GM21786 (cell line): ENCODE data around the gene BABAM2.

Experiments used
- ATAC-seq: cut with Tn5 transposase; IDR thresholded peaks from one replicate; pipeline ENCODE4 v1.9.1; 2021; ENCODE audit not compliant: unreplicated experiment

Gene BABAM2

GRCh38 chr2:28271231-28271918 is 380.8 kb downstream of the BABAM2 start:
- ATAC-seq: no peak

GRCh38 chr2:28271919-28272250 is 381.4 kb downstream of the BABAM2 start:
- ATAC-seq: no peak

GRCh38 chr2:28273751-28274150 is 383.2 kb downstream of the BABAM2 start:
- peak; percentile 32 for ATAC-seq

GRCh38 chr2:28274911-28275685 is 384.6 kb downstream of the BABAM2 start:
- ATAC-seq: no peak

- ATAC-seq: peak; percentile 74
Observed at GRCh38 chr2:28276076-28276618, 385.6 kb downstream of the BABAM2 start.

- no peak for ATAC-seq
Observed at GRCh38 chr2:28276807-28277206, 386.3 kb downstream of the BABAM2 start.

GRCh38 chr2:28277466-28277865 is 386.9 kb downstream of the BABAM2 start:
- ATAC-seq: no peak

GRCh38 chr2:28279371-28279770 is 388.8 kb downstream of the BABAM2 start:
- no peak for ATAC-seq

GRCh38 chr2:28280619-28281018 is 390.1 kb downstream of the BABAM2 start:
- ATAC-seq: no peak

GRCh38 chr2:28281739-28282138 is 391.2 kb downstream of the BABAM2 start:
- ATAC-seq: no peak

GRCh38 chr2:28282248-28282647 is 391.7 kb downstream of the BABAM2 start:
- no peak for ATAC-seq

- no peak for ATAC-seq
Observed at GRCh38 chr2:28282861-28283646, 392.5 kb downstream of the BABAM2 start.

GRCh38 chr2:28283861-28284260 is 393.3 kb downstream of the BABAM2 start:
- ATAC-seq: no peak

- no peak for ATAC-seq
Observed at GRCh38 chr2:28286678-28287077, 396.1 kb downstream of the BABAM2 start.

- ATAC-seq: no peak
Observed at GRCh38 chr2:28287256-28287915, 396.9 kb downstream of the BABAM2 start.

- no peak for ATAC-seq
Observed at GRCh38 chr2:28288620-28289019, 398.1 kb downstream of the BABAM2 start.

- no peak for ATAC-seq
Observed at GRCh38 chr2:28291811-28292440, 401.4 kb downstream of the BABAM2 start.

- no peak for ATAC-seq
Observed at GRCh38 chr2:28292491-28292890, 402.0 kb downstream of the BABAM2 start.

GRCh38 chr2:28293416-28293815 is 402.9 kb downstream of the BABAM2 start:
- no peak for ATAC-seq

GRCh38 chr2:28294451-28294850 is 403.9 kb downstream of the BABAM2 start:
- no peak for ATAC-seq

GRCh38 chr2:28296243-28296642 is 405.7 kb downstream of the BABAM2 start:
- no peak for ATAC-seq
